ENCODE results near the gene PTPN14. TPM values are rescaled to one million over a fixed set of nuclear protein-coding genes. Genes with fewer than 3 reads are reported as not detected.

Gene PTPN14
- total RNA-seq, 6 experiments from 2014 or later: 1.6 to 4.6 (median 2.1) TPM

DNA sequence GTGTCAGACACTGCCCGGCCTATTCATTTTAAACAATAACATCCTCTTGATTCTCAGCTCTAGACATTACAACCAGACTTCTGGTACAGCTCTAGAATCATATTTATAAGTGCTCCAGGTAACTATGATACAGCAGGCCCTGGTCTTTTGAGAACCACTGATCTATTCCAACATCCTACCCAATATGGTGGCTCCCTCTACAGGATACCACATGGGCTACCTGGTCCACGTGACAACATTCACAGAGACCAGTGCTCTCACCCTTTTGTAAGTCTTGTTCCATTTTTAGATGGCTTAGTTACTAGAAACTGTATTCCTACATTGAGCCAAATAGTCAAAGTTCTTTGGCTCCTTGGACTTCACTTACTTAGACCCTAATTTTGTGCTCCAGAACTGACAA is 102.9 kb downstream of the PTPN14 start:
- H3K9me3 ChIP-seq: no peaks in the 10 kb centered on the region
- intact Hi-C loops (cut with DNase I): no loop called here
- H3K36me3 ChIP-seq: no peaks in the 10 kb centered on the region
- H3K4me3 ChIP-seq: no peak overlapping the region
- no peak for TF ChIP-seq POLR2A (IDR thresholded peaks at IDR 0.05)
- TF ChIP-seq, protein P1, sequence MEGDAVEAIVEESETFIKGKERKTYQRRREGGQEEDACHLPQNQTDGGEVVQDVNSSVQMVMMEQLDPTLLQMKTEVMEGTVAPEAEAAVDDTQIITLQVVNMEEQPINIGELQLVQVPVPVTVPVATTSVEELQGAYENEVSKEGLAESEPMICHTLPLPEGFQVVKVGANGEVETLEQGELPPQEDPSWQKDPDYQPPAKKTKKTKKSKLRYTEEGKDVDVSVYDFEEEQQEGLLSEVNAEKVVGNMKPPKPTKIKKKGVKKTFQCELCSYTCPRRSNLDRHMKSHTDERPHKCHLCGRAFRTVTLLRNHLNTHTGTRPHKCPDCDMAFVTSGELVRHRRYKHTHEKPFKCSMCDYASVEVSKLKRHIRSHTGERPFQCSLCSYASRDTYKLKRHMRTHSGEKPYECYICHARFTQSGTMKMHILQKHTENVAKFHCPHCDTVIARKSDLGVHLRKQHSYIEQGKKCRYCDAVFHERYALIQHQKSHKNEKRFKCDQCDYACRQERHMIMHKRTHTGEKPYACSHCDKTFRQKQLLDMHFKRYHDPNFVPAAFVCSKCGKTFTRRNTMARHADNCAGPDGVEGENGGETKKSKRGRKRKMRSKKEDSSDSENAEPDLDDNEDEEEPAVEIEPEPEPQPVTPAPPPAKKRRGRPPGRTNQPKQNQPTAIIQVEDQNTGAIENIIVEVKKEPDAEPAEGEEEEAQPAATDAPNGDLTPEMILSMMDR (IDR thresholded peaks at IDR 0.05): no peak
- no peak overlapping the region for H3K27ac ChIP-seq
- H3K4me1 ChIP-seq: no peaks in the 10 kb centered on the region
- no peaks in the 10 kb centered on the region for H3K27me3 ChIP-seq
- WGBS (ENCODE audit: insufficient coverage, low coverage, low lambda C conversion rate, missing lambda C conversion rate): 73% methylated on average over 2 of the region's 2 CpGs
- no peak for DNase-seq
- no peak for ATAC-seq

DNA sequence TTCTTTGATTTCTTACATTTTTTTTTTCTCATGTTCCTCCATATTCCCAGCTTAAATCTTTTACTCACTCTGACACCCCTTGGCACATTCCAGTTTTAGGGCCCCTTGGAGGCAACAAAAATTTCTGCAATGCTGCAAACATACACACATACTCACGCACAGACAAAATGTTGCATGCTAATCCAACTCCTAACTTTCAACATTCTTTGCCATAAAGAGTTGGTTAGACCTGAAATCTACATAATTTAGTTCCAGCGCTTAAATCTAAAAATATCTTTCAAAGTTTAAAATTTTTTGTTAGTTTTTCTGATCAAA is 103.9 kb downstream of the PTPN14 start:
- DNase-seq (no peak), ATAC-seq (no peak)
- no peak overlapping the region for H3K27ac ChIP-seq
- H3K4me1 ChIP-seq: no peaks in the 10 kb centered on the region
- intact Hi-C loops (cut with DNase I): no loop called here
- no peaks in the 10 kb centered on the region for H3K27me3 ChIP-seq
- H3K4me3 ChIP-seq: no peak overlapping the region
- no peaks in the 10 kb centered on the region for H3K36me3 ChIP-seq
- TF ChIP-seq POLR2A (IDR thresholded peaks at IDR 0.05): no peak
- TF ChIP-seq, protein P1 (IDR thresholded peaks at IDR 0.05): no peak
- WGBS (ENCODE audit: insufficient coverage, low coverage, low lambda C conversion rate, missing lambda C conversion rate): 88% methylated on average over 2 of the region's 2 CpGs
- H3K9me3 ChIP-seq: no peaks in the 10 kb centered on the region

DNA sequence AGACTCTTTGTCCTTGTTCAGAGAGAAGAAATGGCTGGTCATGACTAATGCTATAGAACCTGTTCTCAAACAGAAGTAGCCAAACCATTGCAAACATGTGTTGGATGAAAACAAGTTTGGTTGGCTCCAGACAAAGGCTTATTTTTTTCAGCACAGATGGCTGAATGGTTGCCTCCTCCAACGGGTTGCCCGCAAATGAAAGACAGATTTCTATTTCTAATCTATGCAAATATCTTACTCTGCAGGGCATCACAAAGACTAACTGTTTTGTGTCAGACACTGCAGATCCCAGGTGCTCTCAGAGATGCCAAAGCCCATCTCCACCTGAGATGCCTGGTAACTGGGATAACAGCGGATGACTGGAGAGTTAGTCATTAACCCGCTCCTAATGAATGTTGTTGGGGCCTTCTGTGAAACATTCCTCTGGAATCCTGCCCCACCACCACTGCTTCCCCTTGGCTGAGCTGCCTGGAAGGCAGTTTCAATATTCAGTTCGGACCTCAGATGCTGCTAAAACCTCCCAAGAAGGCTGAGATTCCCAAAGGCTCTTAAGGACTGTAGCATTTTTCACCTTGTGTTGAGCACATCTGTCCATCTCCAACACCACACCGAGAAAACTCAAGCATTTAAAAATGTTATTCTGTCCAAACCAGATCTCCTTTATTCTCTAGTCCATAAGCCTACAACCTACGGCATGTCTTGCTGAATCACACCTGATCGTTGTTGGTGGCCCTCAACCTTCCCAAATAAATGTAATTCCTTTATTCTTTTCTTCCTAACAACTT is 104.4 kb downstream of the PTPN14 start:
- ATAC-seq (peak in 3 of 4 donors; percentile 26 to 63 (median 59)), DNase-seq (no peak)
- 41% methylated on average over 6 of the region's 8 CpGs for WGBS (ENCODE audit: insufficient coverage, low coverage, low lambda C conversion rate, missing lambda C conversion rate)

DNA sequence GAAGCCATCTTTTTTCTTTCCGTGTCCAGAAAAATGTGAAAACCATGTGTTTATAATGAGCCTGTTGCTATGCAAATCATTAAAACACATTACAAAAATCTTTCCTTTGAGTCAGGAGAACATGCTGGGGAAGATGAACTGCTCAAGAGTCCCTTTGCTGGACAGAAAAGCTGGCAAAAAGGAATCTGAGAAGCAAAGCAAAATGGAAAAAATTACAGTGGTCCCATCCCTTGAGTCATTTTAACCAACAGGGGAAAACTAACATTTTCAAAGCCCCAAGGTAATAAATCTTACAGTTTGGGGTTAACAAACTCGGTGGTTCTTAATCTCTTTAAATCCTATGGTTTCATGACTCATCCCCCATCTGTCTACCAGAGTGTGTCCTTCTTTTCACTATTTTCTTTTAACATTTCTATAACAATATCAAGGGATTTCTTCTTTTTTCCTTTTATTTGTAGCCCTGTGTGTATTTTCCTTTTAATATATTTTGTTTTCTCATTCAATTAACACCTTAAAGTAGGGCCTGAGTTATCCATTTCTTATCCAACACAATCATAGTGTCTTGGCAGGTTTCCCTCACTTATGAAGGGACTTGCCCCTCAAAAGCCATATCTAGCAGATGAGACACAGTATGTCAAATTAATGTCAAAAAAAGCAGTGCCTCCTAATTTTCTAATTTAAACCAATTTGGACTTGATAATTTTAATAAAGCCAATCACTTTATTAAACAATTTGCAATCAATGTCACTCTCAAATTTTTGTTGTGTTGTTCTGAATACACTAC is 105.4 kb downstream of the PTPN14 start:
- no peak overlapping the region for H3K27ac ChIP-seq
- no peaks in the 10 kb centered on the region for H3K9me3 ChIP-seq
- no peaks in the 10 kb centered on the region for H3K27me3 ChIP-seq
- no peaks in the 10 kb centered on the region for H3K4me1 ChIP-seq
- H3K36me3 ChIP-seq: no peaks in the 10 kb centered on the region
- DNase-seq: no peak
- 46% methylated on average over 2 of the region's 2 CpGs for WGBS (ENCODE audit: insufficient coverage, low coverage, low lambda C conversion rate, missing lambda C conversion rate)
- ATAC-seq: no peak
- no peak overlapping the region for H3K4me3 ChIP-seq
- TF ChIP-seq POLR2A (IDR thresholded peaks at IDR 0.05): no peak
- TF ChIP-seq, protein P1 (IDR thresholded peaks at IDR 0.05): no peak
- intact Hi-C loops (cut with DNase I): no loop called here

More for the DNA sequence above, 104.4 kb downstream of the PTPN14 start:
- Histone ChIP-seq H3K36me3 (no peaks in the 10 kb centered on the region), H3K27me3 (no peaks in the 10 kb centered on the region), H3K27ac (no peak overlapping the region), H3K9me3 (no peaks in the 10 kb centered on the region), H3K4me1 (no peaks in the 10 kb centered on the region), H3K4me3 (no peak overlapping the region)
- intact Hi-C loops (cut with DNase I): no loop called here
- TF ChIP-seq, protein P1 (IDR thresholded peaks at IDR 0.05): no peak
